K562 (cell line): ENCODE data around the gene SLC25A45. TPM values are rescaled to one million over a fixed set of nuclear protein-coding genes. Genes with fewer than 3 reads are reported as not detected.
A peak's percentile ranks its signal among the peaks of the same experiment; 100 is the strongest.

Source experiments
- ATAC-seq: fragments of 200-7000 bp; cut with Tn5 transposase; 3 replicates; pipeline ENCODE4 v1.9.1; 2020; ENCODE audit warnings: moderate library complexity
- BruUV-seq: library from RNA; stranded (reverse); fragments of 400-500 nt; replicated peaks from 2 replicates; lab custom pipeline; 2021; lab: Mats Ljungman, UMichigan
- CTCF ChIA-PET: fragments of 300-600 bp; formaldehyde crosslinking; extraction: SDS; loops from one replicate; lab custom pipeline; 2021; ENCODE audit warnings: low intra/inter-chr PET ratio; lab: Yijun Ruan, JAX
- POLR2A ChIA-PET: fragments of 300-600, 350-650 bp; sonication (Branson Sonifier 250); formaldehyde crosslinking; extraction: SDS; loops from one replicate; lab custom pipeline; 2021; ENCODE audit warnings: antibody characterized with exemption, inconsistent platforms; lab: Yijun Ruan, JAX
- DNase-seq, 4 experiments: peaks; one replicate each; pipeline versions ENCODE4 v3.0.0 to v3.0.0-alpha.2; 2011 to 2018; ENCODE audit warnings: low spot score in 3 of 4, mixed read lengths in 3 of 4; ENCODE audit errors: extremely low read depth in 1 of 4
- FAIRE-seq: peaks from 2 replicates; lab custom pipeline; 2011; peaks lifted over from hg19 to GRCh38; lab: Jason Lieb, UNC
- H2AFZ ChIP-seq: 2 replicates; pipeline ENCODE4 v1.6.0; 2011; ENCODE audit warnings: low read depth, low read length, control low read depth, inconsistent platforms
- H3K27ac ChIP-seq: fragments of 200-600 bp; 3 replicates; pipeline ENCODE4 v1.8.0; 2011; ENCODE audit warnings: low read depth, mild to moderate bottlenecking, control low read depth, inconsistent platforms, low read length, moderate library complexity, mixed read lengths; ENCODE audit errors: extremely low read depth
- H3K27me3 ChIP-seq, 2 experiments: fragments of 300-600 bp in 1 of 2; 2 replicates in 1 of 2; 3 replicates in 1 of 2; pipeline versions ENCODE4 v1.6.0 to v1.8.0; 2011; ENCODE audit warnings: inconsistent platforms in 2 of 2, low read length in 2 of 2, mild to moderate bottlenecking in 1 of 2, mixed read lengths in 1 of 2, moderate library complexity in 1 of 2; ENCODE audit not compliant: control insufficient read depth in 2 of 2, insufficient read depth in 2 of 2
- H3K36me3 ChIP-seq: fragments of 300-600 bp; 3 replicates; pipeline ENCODE4 v1.8.0; 2011; ENCODE audit warnings: mild to moderate bottlenecking, low read length, inconsistent platforms; ENCODE audit not compliant: control insufficient read depth, insufficient read depth
- H3K4me1 ChIP-seq, 2 experiments: fragments of 200-600 bp in 1 of 2; replicated peaks in 1 of 2; 2 replicates in 1 of 2; 3 replicates in 1 of 2; pipeline versions ENCODE4 v1.5.1 to v1.8.0; 2011; ENCODE audit warnings: inconsistent platforms in 2 of 2, low read length in 2 of 2, mild to moderate bottlenecking in 1 of 2, mixed read lengths in 1 of 2, moderate library complexity in 1 of 2; ENCODE audit not compliant: control insufficient read depth in 2 of 2, insufficient read depth in 2 of 2
- H3K4me2 ChIP-seq: 2 replicates; pipeline ENCODE4 v1.6.1; 2011; ENCODE audit warnings: low read length, control low read depth, inconsistent platforms, mixed read lengths; ENCODE audit not compliant: insufficient read depth
- H3K4me3 ChIP-seq: fragments of 200-600 bp; sonication (generic), shearing (Covaris generic); 2 replicates; pipeline ENCODE4 v1.5.1; 2016; ENCODE audit warnings: control low read depth, inconsistent platforms
- H3K79me2 ChIP-seq: fragments of 200-600 bp; 3 replicates; pipeline ENCODE4 v1.8.0; 2011; ENCODE audit warnings: low read length, inconsistent platforms; ENCODE audit not compliant: control insufficient read depth, insufficient read depth
- H3K9ac ChIP-seq, 2 experiments: 2 replicates each; pipeline versions ENCODE4 v1.6.0 to v1.6.1; 2011; ENCODE audit warnings: low read depth in 2 of 2, low read length in 2 of 2, control low read depth in 1 of 2, inconsistent platforms in 1 of 2, mild to moderate bottlenecking in 1 of 2, mixed read lengths in 1 of 2; ENCODE audit not compliant: insufficient read depth in 1 of 2
- H3K9me1 ChIP-seq: one replicate; pipeline ENCODE4 v1.6.0; 2011; ENCODE audit warnings: inconsistent platforms, mild to moderate bottlenecking, low read length, moderate library complexity; ENCODE audit not compliant: control insufficient read depth, insufficient read depth
- H3K9me3 ChIP-seq: replicated peaks from 2 replicates; pipeline ENCODE4 v1.5.1; 2011; ENCODE audit warnings: low read depth, low read length, inconsistent platforms; ENCODE audit not compliant: control insufficient read depth, insufficient read depth
- H4K20me1 ChIP-seq: replicated peaks from 2 replicates; pipeline ENCODE4 v1.6.1; 2011; ENCODE audit warnings: low read length, inconsistent platforms, mixed read lengths; ENCODE audit not compliant: control insufficient read depth, insufficient read depth
- ETV6 ChIP-seq, 3 experiments: fragments of 150-350 bp in 1 of 3; sonication (generic) in 1 of 3; formaldehyde crosslinking in 1 of 3; IDR thresholded peaks; 2 replicates each; pipeline versions ENCODE4 v1.6.1 to v1.8.0; 2014 to 2022; ENCODE audit warnings: borderline replicate concordance in 2 of 3, low read depth in 2 of 3, antibody characterized with exemption in 1 of 3, low read length in 1 of 3, mild to moderate bottlenecking in 1 of 3, missing genetic modification reagents in 1 of 3
- FOXA3 ChIP-seq, 2 experiments: fragments of 450-650 bp in 1 of 2; sonication (generic) in 1 of 2; formaldehyde crosslinking; IDR thresholded peaks in 1 of 2; conservative IDR thresholded peaks in 1 of 2; 2 replicates each; pipeline versions ENCODE4 v1.4.0 to v1.8.0; 2020 to 2022; ENCODE audit warnings: mild to moderate bottlenecking in 2 of 2, missing genetic modification reagents in 1 of 2
- FOXJ3 ChIP-seq: sonication (generic); formaldehyde crosslinking; IDR thresholded peaks from 2 replicates; pipeline ENCODE4 v1.4.0; 2020; ENCODE audit warnings: mild to moderate bottlenecking, missing genetic modification reagents
- KDM5B ChIP-seq: fragments of 200-600 bp; sonication (generic); IDR thresholded peaks from 2 replicates; pipeline ENCODE4 v1.6.1; 2012; ENCODE audit warnings: low read depth, mild to moderate bottlenecking, moderate library complexity, low read length, control low read depth, inconsistent platforms; ENCODE audit not compliant: insufficient replicate concordance
- MYC ChIP-seq, 2 experiments: fragments of 250-450 bp in 1 of 2; sonication (Bioruptor Pico) in 1 of 2; IDR thresholded peaks; 2 replicates each; pipeline versions ENCODE4 v1.5.1 to v1.6.1; 2012 to 2021; ENCODE audit warnings: low read depth in 2 of 2, borderline replicate concordance in 1 of 2, improper control_type of control experiment in 1 of 2, low read length in 1 of 2, mild to moderate bottlenecking in 1 of 2, moderate library complexity in 1 of 2
- MYNN ChIP-seq, 2 experiments: sonication (generic); formaldehyde crosslinking in 1 of 2; IDR thresholded peaks; 2 replicates each; pipeline versions ENCODE4 v1.5.0 to v1.6.1; 2016 to 2020; ENCODE audit warnings: antibody characterized with exemption in 1 of 2, missing genetic modification reagents in 1 of 2
- NELFE ChIP-seq: IDR thresholded peaks from 2 replicates; pipeline ENCODE4 v1.6.1; 2011; ENCODE audit warnings: mild to moderate bottlenecking; ENCODE audit not compliant: insufficient read depth, insufficient read length
- RAD21 ChIP-seq, 2 experiments: fragments of 250-450 bp in 1 of 2; fragments of 450-650 bp in 1 of 2; sonication (Bioruptor Pico) in 1 of 2; formaldehyde crosslinking in 1 of 2; IDR thresholded peaks in 1 of 2; conservative IDR thresholded peaks in 1 of 2; 2 replicates each; pipeline versions ENCODE4 v1.4.0 to v1.8.0; 2020 to 2022; ENCODE audit warnings: mild to moderate bottlenecking in 2 of 2, moderate library complexity in 1 of 2
- TARDBP ChIP-seq: fragments of 450-650 bp; IDR thresholded peaks from 2 replicates; pipeline ENCODE4 v1.6.1; 2016
- TBL1XR1 ChIP-seq, 2 experiments: IDR thresholded peaks; 2 replicates each; pipeline ENCODE4 v1.6.1; 2012; ENCODE audit warnings: improper control_type of control experiment in 2 of 2, low read length in 2 of 2, mild to moderate bottlenecking in 1 of 2
- ZFP1 ChIP-seq: fragments of 450-650 bp; formaldehyde crosslinking; IDR thresholded peaks from 2 replicates; pipeline ENCODE4 v1.4.0; 2020; ENCODE audit warnings: mild to moderate bottlenecking, mixed read lengths
- ZNF274 ChIP-seq: IDR thresholded peaks from 2 replicates; pipeline ENCODE4 v1.6.1; 2011; ENCODE audit warnings: low read depth, mild to moderate bottlenecking, low read length, moderate library complexity, borderline replicate concordance
- WGBS: fragments of 100-300 bp; shearing (Covaris generic); methylation state at CpG from one replicate; pipeline ENCODE4 v1.1.6; 2016; ENCODE audit warnings: low coverage, mixed read lengths; ENCODE audit not compliant: insufficient coverage; ENCODE audit errors: missing lambda C conversion rate; 5-methylcytosine and 5-hydroxymethylcytosine counted together
- in situ Hi-C: fragments of 300-500 bp; cut with MboI; formaldehyde crosslinking; loops from 4 replicates; pipeline ENCODE4 v1.15.0; 2018; ENCODE audit warnings: inconsistent platforms, mixed read lengths
- intact Hi-C: fragments of 100-400 bp; cut with micrococcal nuclease; formaldehyde crosslinking; loops from 2 replicates; pipeline ENCODE4 v1.14.2; 2022
- polyA plus RNA-seq, 8 experiments: library from polyadenylated mRNA; depleted of rRNA in 4 of 8; stranded (reverse) in 5 of 8; unstranded in 3 of 8; fragments of >200 nt; fragmentation: Nextera tagmentation in 2 of 8; fragmentation: Illumina TruSeq in 1 of 8; extraction: Ambion mirVana in 2 of 8; extraction: Trizol in 1 of 8; gene quantifications; 2 replicates each; pipeline versions ENCODE4 v1.2.1 to v1.2.3, GENCODE V29; 2011 to 2014; ENCODE audit warnings: inconsistent platforms in 1 of 8, missing spikeins in 1 of 8
- total RNA-seq, 7 experiments: library from RNA; depleted of rRNA in 6 of 7; stranded (reverse); fragments of >200 nt in 6 of 7; fragmentation: Illumina TruSeq in 2 of 7; extraction: Trizol in 2 of 7; gene quantifications; 2 replicates each; pipeline versions ENCODE4 v1.2.1 to v1.2.3, GENCODE V29; 2011 to 2021; ENCODE audit warnings: low replicate concordance in 1 of 7
- TF ChIP-seq, protein P1 (sequence below): fragments of 200-800 bp; sonication (Bioruptor generic); IDR thresholded peaks from 2 replicates; pipeline ENCODE4 v1.6.1; 2017; ENCODE audit warnings: missing genetic modification characterization, missing compliant biosample characterization
- TF ChIP-seq, protein P2 (sequence below): fragments of 250-450 bp; sonication (Bioruptor Pico); IDR thresholded peaks from 2 replicates; pipeline ENCODE4 v1.5.0; 2020; ENCODE audit warnings: mild to moderate bottlenecking

SLC25A45 gene
- total and polyA plus RNA-seq, 9 of the 15 experiments (the other 6 are each of a cell fraction or from before 2014, with no cell fraction given): 0.15 to 2.3 (median 0.68) TPM

DNA sequence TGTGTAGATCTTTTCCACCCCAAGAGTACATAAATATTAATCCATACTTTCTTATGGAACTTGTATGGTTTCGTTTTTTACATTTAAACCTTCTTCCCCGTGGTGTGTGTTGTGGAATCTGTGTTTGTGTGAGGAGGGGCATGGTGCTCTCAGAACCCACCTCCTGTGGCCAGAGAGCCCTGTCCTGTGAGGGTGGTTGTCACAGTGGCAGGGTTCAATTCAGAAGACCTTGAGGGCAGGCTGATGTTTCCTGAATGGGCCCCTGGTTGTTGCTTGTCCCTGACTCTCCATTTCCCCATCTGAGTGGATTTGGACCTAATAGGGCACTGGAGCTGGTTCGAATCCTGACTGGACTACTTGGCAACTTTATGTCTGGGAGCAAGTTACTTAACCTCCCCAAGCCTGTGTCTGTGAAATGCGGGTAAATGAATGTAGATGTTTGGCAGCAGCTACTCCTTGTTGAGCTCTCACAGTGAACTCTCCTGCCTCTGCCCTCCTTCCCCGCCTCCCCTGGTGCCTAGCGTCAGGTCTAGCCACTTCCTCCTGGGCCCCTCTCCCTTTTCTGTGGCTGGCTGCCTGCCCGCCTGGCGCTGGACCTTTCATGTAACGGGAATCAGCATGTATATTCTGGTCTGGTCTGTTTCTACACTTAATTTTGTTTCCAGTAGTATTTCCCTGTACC, 47.4 kb upstream of the SLC25A45 start:
- peak in 2 of 4 experiments; percentile 27 to 65 for DNase-seq
- BruUV-seq: no TSS peak
- Histone ChIP-seq H3K27me3 (no peaks in the 10 kb centered on the region), H3K9ac (peak overlapping the region; percentile 47 to 84), H3K9me1 (no peaks in the 10 kb centered on the region), H3K27ac (peak overlapping the region; percentile 98), H3K9me3 (no peaks in the 10 kb centered on the region), H3K4me2 (peak overlapping the region; percentile 67), H3K4me3 (no peak overlapping the region; the same call in 1 of the 2 replicates), H2AFZ (no peak overlapping the region), H3K79me2 (peaks cover 99% of the 10 kb centered on the region), H4K20me1 (peaks cover 44% of the 10 kb centered on the region), H3K4me1 (peaks cover 0 to 35% of the 10 kb centered on the region in 2 experiments; a peak in 3 of 5 replicates), H3K36me3 (peaks cover 75% of the 10 kb centered on the region)
- peak; percentile 1 for ATAC-seq
- ChIA-PET CTCF (interaction anchor here (0.6 kb wide), 1 partner anchor 79 kb away, joined by 3 read pairs; no protein-coding TSS in a partner anchor), POLR2A (interaction anchor here (0.6 to 17.3 kb wide), 12 partner anchors 11 to 264 kb away, joined by 3 to 1349 read pairs (median 4); partner anchors contain the start of gene MALAT1)
- FAIRE-seq: no peak
- 30% methylated on average over 9 of the region's 9 CpGs for WGBS
- intact Hi-C loops: no loop called here
- in situ Hi-C loops: no loop called here
- TF ChIP-seq TARDBP: peak; percentile 70
- TF ChIP-seq ETV6 (IDR thresholded peaks at IDR 0.05; ENCODE audit: borderline replicate concordance in 1 of 2, low read depth in 2 of 2, low read length in 1 of 2): no peak
- 0 out of 2 replicates have a peak, but pooled peaks have one; percentile 40 for TF ChIP-seq ETV6 (CRISPR knock-in tag; IDR thresholded peaks at IDR 0.05; ENCODE audit: borderline replicate concordance)
- no peak for TF ChIP-seq MYC (IDR thresholded peaks at IDR 0.05; ENCODE audit: low read depth, low read length)
- no peak for TF ChIP-seq MYC (CRISPR knock-in tag; IDR thresholded peaks at IDR 0.05; ENCODE audit: borderline replicate concordance, low read depth)
- no peak for TF ChIP-seq FOXA3 (CRISPR knock-in tag; conservative IDR thresholded peaks at IDR 0.05 in 1 of 2, IDR thresholded peaks at IDR 0.05 in 1 of 2)
- no peak for TF ChIP-seq RAD21 (CRISPR knock-in tag; conservative IDR thresholded peaks at IDR 0.05 in 1 of 2, IDR thresholded peaks at IDR 0.05 in 1 of 2)
- TF ChIP-seq ZNF274: peak; percentile 49; the same call in 1 of the 2 replicates
- TF ChIP-seq TBL1XR1 (IDR thresholded peaks at IDR 0.05; ENCODE audit: low read length in 2 of 2): 0 out of 4 replicates have a peak, but pooled peaks of 1 of the 2 experiments have one; percentile 18
- TF ChIP-seq ZFP1 (CRISPR knock-in tag): 0 out of 2 replicates have a peak, but pooled peaks have one; percentile 1
- TF ChIP-seq, protein P1, sequence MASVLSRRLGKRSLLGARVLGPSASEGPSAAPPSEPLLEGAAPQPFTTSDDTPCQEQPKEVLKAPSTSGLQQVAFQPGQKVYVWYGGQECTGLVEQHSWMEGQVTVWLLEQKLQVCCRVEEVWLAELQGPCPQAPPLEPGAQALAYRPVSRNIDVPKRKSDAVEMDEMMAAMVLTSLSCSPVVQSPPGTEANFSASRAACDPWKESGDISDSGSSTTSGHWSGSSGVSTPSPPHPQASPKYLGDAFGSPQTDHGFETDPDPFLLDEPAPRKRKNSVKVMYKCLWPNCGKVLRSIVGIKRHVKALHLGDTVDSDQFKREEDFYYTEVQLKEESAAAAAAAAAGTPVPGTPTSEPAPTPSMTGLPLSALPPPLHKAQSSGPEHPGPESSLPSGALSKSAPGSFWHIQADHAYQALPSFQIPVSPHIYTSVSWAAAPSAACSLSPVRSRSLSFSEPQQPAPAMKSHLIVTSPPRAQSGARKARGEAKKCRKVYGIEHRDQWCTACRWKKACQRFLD (CRISPR knock-in tag): no peak
- TF ChIP-seq FOXJ3 (CRISPR knock-in tag): no peak
- TF ChIP-seq KDM5B: peak; percentile 93
- no peak for TF ChIP-seq NELFE
- TF ChIP-seq, protein P2, sequence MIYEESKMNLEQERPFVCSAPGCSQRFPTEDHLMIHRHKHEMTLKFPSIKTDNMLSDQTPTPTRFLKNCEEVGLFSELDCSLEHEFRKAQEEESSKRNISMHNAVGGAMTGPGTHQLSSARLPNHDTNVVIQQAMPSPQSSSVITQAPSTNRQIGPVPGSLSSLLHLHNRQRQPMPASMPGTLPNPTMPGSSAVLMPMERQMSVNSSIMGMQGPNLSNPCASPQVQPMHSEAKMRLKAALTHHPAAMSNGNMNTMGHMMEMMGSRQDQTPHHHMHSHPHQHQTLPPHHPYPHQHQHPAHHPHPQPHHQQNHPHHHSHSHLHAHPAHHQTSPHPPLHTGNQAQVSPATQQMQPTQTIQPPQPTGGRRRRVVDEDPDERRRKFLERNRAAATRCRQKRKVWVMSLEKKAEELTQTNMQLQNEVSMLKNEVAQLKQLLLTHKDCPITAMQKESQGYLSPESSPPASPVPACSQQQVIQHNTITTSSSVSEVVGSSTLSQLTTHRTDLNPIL (CRISPR knock-in tag): peak; percentile 6; the same call in 1 of the 2 replicates
- peak; percentile 69; the same call in 1 of the 2 replicates for TF ChIP-seq MYNN (IDR thresholded peaks at IDR 0.05)
- TF ChIP-seq MYNN (CRISPR knock-in tag; IDR thresholded peaks at IDR 0.05): no peak
